Cardiac septum (tissue), 1 donor: ENCODE data around the gene RASA4. TPM values are rescaled to one million over a fixed set of nuclear protein-coding genes. Genes with fewer than 3 reads are reported as not detected.
"Not testable (repeated sequence)": the region's sequence is repeated elsewhere in the genome, so short reads cannot be mapped to it uniquely, and the experiment has no call there.

Experiments
- DNase-seq: peaks from one replicate; pipeline ENCODE4 v3.0.0-alpha.2; 2020; ENCODE audit warnings: low spot score
- intact Hi-C: fragments of 100-400 bp; cut with DNase I; formaldehyde crosslinking; loops from one replicate; pipeline ENCODE4 v1.14.0; 2022
- total RNA-seq: library from RNA; stranded (reverse); fragmentation: NEBNext Ultra II Directional; extraction: Animal tissue kit (Norgen Biotek cat#: 25700); gene quantifications from one replicate; pipeline ENCODE4 v1.2.1, GENCODE V29; 2021
- donor health status: DM: no; HTN: no; CAD: no.

Gene RASA4
- total RNA-seq, 1 donor from 2014 or later, result 40.9 TPM

GRCh38 chr7:102610441-102610840 lies 6.1 kb downstream of the RASA4 start:
- peak; percentile 22 for DNase-seq

GRCh38 chr7:102609734-102610133 lies 6.8 kb downstream of the RASA4 start:
- intact Hi-C loops, result not testable (repeated sequence)
- DNase-seq, result peak; percentile 50

More at GRCh38 chr7:102610441-102610840, 6.1 kb downstream of the RASA4 start:
- intact Hi-C loops, result not testable (repeated sequence)

GRCh38 chr7:102606848-102607247 lies 9.7 kb downstream of the RASA4 start:
- DNase-seq, intact Hi-C loops: not testable (repeated sequence)

GRCh38 chr7:102604431-102605145 lies 12.0 kb downstream of the RASA4 start:
- DNase-seq, intact Hi-C loops: not testable (repeated sequence)

DNA sequence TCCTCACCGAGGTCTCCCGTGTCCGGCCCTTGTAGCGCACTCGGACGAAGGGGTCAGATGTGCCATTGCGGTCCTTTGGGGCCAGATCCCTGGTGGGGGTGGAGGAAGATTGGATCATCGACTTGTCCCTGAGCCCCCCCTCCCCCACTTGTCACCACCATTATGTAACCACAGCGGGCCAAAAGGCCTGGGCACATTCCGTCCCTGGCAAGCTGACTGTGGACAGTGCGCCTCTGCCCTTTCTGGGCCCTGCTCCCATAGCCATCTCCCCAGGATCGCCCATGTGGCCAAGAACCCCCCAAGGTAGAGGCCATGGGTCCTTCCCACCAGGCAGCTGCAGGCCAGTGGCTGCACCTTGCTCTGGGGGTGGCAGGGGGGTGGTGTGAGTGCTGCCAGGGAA lies 14.2 kb downstream of the RASA4 start:
- intact Hi-C loops, DNase-seq: not testable (repeated sequence)

GRCh38 chr7:102599699-102600098 lies 16.9 kb downstream of the RASA4 start:
- intact Hi-C loops, DNase-seq: not testable (repeated sequence)

- DNase-seq, intact Hi-C loops: not testable (repeated sequence)
These were observed 20.5 kb downstream of the RASA4 start for GRCh38 chr7:102596036-102596435.

- intact Hi-C loops, DNase-seq: not testable (repeated sequence)
These were observed 22.8 kb downstream of the RASA4 start for GRCh38 chr7:102593637-102594334.

DNA sequence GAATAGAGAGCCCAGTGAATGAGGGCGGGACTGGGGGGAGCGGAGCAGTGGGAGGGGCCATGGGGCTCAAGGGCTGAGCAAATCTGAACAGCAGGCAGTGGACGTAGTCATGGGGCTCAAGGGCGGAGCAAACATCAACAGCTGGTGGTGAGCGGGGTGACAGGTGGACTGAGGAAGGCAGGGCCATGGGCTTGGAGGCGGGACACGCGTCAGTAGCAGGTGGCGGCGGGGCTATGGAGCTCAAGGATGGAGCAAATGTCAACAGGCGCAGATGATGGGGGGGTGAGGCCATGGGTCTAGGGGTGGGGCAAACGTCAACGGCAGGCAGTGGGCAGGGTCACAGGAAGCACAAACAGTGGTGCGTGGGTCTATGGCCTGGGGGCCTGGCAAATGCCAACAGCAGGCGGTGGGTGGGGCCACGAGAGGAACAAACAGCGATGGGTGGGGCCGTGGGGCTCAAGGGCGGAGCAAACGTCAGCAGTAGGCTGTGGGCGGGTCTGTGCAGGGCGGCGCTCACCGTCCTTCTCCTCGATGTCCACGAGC lies 24.0 kb downstream of the RASA4 start:
- DNase-seq, result peak; percentile 77
- intact Hi-C loops, result not testable (repeated sequence)

GRCh38 chr7:102589857-102590256 lies 26.7 kb downstream of the RASA4 start:
- DNase-seq, intact Hi-C loops: not testable (repeated sequence)

DNA sequence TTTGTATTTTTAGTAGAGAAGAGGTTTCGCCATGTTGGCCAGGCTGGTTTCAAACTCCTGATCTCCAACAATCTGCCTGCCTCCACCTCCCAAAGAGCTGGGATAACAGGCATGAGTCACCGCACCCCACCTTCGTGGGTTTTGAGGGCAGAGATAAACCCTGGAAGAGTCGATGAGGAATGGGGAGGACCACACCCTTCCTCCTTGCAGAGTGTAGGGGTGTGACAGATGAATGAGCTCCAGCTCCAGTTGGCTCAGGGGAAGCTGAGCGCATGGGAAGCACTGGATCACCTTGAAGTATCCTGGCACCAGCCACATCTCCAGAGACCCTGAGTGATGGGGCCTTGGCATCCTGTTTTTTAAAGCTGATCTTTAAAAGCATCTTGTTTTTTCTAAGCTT lies 33.1 kb downstream of the RASA4 start:
- intact Hi-C loops, DNase-seq: not testable (repeated sequence)

- DNase-seq, intact Hi-C loops: not testable (repeated sequence)
These were observed 34.8 kb downstream of the RASA4 start for GRCh38 chr7:102581722-102582121.

GRCh38 chr7:102578486-102578885 lies 38.1 kb downstream of the RASA4 start:
- intact Hi-C loops, result not testable (repeated sequence)
- peak; percentile 66 for DNase-seq

DNA sequence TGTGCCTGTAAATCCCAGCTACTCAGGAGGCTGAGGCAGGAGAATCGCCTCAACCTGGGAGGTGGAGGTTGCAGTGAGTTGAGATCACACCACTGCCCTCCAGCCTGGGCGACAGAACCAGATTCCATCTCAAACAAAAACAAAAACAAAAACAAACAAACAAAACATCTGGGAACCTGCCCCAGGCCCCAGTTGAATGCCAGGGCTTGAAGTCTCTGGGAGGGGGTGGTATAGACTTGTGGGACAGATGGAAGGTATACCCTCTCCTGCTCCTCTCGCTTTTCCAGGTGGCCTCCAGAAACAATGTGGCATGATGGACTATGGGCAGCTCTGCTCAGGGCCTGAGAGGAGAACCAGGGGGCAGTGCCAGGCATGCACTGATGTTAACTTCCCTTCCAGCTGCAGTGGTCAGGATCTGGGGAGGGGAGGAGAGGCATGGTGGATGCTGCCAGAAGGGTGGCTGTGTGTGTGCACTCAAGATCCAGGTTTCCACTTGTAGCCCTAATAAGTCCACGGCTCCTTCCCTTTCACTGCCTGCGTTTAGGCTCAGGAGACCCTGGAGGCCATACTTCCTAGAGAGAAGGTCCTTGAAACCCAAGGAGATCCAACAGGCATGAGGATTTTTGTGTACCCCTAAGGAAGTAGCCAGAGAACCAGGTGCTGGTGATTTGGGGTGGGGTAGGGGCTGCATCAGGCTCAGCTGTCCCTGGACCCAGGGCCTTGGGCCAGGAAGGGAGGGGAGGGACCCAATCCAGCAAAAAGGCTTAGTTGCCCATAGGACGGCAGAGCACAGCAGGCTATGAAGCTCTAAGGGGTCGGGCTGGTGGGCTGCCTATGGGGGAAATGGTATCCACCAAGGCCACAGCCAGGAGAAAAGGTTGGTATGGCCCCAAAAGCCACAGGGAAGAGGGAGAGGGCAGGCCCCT lies 39.0 kb downstream of the RASA4 start:
- peak; percentile 74 for DNase-seq
- intact Hi-C loops, result not testable (repeated sequence)

GRCh38 chr7:102576363-102576762 lies 40.2 kb downstream of the RASA4 start:
- DNase-seq, intact Hi-C loops: not testable (repeated sequence)

GRCh38 chr7:102574607-102575006 lies 41.9 kb downstream of the RASA4 start:
- DNase-seq, intact Hi-C loops: not testable (repeated sequence)

DNA sequence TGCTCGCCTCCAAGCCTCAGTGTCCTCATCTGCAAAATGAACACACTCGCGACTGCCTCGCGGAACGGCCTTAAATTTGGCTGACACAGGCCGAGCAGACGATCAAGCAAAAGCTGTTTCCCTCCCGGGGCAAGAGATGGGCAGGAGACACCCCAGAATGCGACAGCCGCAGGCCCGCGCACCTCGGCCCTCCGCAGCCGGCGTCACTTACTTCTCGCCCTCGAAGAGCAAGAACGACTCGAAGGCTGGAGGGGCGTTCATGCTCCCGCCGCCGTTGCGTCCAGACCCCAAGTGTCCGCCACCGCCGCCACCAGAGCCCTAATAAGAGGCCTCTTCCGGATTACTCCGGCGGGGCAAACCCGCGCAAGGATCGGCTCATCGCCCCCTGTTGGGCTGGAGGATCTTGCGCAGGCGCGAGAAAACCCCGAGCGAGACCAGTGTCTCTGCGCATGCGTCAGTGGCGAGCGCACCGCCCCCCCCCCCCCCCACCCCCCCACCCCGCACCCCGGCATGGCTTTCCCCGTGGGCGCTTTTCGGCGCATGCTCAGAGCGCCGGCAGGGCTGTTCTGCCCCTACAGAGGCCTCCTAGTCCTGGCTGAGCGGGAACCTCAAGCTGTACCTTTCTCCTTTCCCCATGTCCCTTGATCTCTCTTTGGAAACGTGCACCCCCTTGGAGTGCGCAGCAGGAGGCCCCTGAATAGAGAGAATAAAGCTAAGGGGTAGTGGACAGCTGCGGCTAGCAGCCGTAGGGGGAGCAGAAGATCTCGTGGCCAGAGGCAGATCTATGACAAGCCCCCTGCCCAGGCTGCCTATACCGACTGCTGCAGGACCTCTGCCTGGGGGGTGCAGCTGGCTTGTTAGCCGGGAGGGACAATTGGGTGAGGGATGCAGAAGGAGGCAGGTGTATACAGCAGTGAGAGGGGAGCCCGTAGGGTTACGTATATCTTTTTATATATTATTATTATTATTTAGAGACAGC lies 44.0 kb downstream of the RASA4 start, which contains the start of gene POLR2J3:
POLR2J3 (minus strand) TSS at position 323 of the 979 bp plus-strand sequence; CDS start at position 261, 62 bp downstream.
- DNase-seq, result peak; percentile 98

GRCh38 chr7:102568620-102569019 lies 47.9 kb downstream of the RASA4 start:
- DNase-seq, intact Hi-C loops: not testable (repeated sequence)

More for the DNA sequence above, 44.0 kb downstream of the RASA4 start, which contains the start of gene POLR2J3:
- intact Hi-C loops, result not testable (repeated sequence)
